Stimulated activated CD8-positive, alpha-beta memory T cell treated with anti-CD3 and anti-CD28 coated beads, Interleukin-7, amount 100 ng/mL, for 4 hours (primary cell): ENCODE measurements around the gene CRPPA.
A peak's percentile ranks its signal among the peaks of the same experiment; 100 is the strongest.

ENCODE experiments used
- DNase-seq, 2 donors: peaks; one replicate each; pipeline ENCODE4 v3.0.0-alpha.2; 2020; ENCODE audit warnings: low read depth in 2 of 2

CRPPA gene

DNA sequence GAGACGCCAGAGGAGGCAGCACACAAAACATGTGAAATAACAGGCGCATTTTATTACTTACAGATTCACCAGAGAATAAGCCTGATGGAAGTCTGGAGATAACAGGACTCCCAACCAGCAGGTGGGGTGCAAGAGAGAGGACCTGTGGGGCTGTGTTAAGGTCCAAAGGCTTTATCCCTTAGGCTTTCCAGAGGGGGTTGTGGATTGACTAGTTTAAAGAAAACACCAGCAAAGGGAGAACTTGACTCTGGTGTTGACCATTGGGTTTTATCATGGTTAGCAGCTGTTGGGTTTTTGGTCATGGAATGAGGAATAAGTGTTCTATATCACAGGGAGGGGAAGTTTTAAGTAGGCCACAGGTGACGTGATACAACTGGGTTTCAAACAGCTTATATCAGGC, 1.6 kb upstream of the CRPPA start:
- no peak for DNase-seq

DNA sequence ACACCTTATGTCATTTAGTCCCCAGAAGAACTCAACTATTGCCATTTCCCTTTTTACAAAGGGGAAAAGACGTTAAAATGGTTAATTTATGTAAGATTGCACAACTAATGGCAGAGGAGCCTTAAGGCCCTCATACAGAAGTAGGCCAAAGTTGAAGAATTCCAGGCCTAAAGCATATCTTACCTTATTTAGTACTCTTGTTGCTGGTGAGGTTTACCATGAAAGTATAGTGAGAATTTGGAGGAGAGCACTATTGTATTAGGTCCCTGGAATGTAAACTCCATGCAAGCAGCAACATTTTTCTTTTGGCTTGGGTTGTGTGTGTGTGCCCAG, 731 bp upstream of the CRPPA start:
- no peak for DNase-seq

DNA sequence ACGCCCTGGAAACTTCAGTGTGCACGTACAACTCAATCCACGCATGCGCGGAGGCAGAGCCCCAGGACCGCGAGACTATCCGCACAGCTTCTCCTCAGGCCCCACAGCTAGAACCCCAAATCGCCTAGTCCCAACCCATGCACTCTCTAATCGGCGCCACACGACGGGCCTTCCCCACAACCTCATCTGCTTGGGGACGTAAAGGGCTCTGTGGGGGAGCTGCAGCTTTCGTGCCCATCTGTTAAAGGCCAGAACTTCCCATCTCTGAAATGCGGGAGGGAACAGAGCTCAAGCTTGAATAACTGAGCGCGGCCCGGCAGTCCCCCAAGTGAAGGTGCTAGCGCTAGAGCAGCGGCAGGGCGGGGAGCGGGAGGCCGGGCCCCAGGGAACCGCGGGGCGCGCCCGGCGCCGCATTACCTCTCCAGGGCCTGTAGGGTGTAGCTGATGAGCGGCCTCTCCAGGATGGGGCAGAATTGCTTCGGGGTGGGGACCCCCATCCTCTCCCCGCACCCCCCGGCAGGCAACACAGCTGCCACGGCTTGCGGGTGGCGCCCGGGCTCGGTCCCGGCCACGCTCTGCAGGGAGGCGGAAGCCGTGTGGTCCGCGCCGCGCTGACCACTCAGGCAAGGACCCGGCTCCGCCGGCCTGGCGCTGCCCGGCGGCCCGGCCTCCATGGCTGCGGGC, 547 bp downstream of the CRPPA start:
- peak; percentile 77 to 80 for DNase-seq

DNA sequence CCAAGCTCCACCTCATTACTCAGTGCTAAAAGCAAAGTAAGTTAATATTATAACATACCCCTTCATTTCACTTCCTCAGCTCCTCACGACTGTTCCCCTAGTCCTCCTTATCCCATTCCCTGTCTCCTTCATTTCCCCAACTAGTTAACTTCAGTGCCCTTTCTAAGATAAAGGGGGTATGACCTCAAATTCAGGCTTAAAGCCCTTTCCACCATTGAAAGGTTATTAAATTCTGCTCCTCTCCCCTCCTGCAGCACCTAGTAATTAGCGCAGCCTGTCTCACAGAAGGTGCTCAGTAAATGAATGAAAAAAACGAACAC, 1.0 kb downstream of the CRPPA start:
- no peak for DNase-seq

DNA sequence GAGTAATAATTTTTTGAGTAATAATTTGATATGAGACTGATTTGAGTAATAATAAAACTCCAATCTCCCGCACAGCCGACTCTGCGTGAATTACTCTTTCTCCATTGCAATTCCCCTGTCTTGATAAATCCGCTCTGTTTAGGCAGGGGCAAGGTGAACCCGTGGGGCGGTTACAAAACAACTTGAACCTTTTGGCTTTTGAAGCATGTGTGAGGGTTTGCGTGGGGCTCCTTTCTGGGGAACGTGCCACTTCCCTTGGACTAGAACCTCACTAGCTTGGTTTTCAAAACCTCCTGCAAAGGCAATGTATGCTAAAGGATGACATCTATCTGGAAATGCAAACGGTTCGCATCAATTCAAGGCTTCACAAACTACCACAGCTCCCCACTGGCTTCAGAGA, 1.5 kb downstream of the CRPPA start:
- DNase-seq, result no peak

DNA sequence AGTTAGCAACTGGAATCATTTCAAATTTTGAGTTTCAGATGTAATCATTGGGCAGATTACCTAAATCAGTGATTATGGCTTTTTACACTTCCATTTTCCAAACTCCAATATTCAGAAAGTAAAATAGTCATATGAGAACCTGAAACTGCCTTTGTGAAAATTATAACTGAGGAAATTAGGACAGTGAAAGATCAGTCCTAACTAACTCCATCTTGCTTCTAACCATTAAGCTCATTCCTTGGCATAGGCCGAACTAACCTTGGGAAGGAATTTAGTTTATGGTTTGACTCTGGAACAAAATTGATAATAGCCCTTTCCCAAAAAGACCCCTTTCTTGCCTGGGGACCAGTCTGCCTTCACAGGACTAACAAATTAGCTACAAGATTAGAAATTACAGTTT, 2.2 kb downstream of the CRPPA start:
- DNase-seq, result no peak

DNA sequence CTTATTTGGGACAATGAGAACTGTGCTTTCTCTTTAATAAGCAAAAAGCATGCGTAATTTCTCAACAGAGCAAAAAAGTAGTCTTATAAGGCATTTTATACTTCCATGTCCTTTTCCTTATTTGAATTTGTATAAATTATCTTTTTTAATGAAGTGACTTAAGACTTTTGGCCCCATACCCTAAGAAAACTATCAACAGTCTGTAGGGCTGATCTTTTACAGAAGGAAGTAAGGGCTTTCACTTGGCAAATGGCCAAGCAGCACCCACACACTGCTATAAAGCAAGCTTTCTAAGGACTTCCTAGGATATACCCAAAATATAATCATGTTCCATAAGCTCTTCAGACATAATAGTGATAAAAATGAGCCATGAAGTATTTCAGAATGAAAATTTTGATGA, 3.4 kb downstream of the CRPPA start:
- no peak for DNase-seq

DNA sequence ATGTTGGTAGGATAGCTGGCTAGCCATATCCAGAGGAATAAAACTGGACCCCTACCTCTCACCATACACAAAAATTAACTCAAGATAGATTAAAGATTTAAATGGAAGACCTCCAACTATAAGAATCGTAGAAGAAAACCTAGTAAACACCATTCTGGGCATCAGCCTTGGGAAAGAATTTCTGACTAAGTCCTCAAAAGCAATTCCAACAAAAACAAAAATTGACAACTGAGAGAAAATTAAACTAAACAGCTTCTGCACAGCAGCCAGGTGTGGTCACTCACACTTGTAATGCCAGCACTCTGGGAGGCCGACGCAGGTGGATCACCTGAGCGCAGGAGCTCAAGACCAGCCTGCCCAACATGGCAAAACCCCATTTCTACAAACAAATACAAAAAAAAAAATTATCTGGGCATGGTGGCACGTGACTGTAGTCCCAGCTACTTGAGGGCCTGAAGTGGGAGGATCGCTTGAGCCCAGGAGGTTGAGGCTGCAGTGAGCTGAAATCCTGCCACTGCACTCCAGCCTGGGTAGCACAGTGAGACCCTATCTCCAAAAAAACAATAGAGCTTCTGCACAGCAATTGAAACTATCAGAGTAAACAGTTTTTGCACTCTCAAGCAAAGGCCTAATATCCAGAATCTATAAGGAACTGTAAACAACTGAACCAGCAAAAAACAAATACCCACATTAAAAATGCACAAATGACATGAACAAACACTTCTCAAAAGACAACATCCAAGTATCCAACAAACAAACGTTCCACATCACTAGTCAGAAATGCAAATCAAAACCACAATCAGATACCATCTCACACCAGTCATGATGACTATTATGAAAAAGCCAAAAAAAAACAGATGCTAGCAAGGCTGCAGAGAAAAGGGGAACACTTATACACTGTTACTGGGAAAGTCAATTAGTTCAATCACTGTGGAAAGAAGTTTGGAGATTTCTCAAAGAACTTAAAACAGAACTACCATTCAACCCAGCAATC, 4.8 kb downstream of the CRPPA start:
- no peak for DNase-seq

DNA sequence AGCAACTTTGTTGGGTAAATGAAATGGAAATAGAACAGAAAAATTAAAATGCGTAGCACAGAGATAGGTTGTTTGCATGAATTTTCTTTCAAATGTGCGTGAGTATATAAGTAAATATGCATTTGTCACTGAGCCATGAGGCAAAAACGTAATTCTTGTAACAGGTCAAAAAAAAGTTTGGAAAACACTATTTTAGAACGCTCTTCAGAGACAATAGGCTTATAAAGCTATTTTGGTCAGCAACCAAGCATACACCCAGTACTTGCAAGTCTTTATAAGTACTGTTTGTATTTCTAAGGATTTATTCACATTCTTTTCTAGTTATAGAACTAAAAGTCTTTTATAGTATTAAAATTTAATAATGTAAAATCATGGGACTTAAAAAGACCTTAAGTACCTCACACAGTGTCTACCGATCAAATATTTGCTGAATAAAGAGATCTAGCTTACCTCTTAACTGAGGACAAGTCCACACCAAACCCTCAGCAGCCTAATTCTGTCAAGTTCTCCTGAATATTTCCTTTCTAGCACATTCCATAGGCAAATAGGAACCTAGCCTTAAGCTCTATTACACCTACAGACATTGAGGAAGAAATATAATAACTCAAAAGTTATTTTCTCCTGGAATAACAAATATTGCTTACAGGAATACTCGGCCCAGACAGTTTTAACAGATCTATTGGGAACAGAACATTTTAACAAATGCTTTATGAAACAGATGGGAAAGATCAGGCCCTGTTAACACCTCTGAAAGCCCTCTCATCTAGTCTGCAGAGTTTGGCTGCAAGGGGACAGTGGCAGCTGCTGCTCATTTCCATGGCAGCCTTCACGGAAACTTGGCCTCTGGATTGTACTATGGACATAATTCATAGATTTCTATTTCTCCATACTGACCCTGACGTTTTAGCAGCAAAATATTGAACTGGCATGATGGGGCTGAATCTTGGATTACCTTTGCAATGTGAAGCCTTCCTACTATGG, 8.8 kb downstream of the CRPPA start:
- DNase-seq, result no peak

DNA sequence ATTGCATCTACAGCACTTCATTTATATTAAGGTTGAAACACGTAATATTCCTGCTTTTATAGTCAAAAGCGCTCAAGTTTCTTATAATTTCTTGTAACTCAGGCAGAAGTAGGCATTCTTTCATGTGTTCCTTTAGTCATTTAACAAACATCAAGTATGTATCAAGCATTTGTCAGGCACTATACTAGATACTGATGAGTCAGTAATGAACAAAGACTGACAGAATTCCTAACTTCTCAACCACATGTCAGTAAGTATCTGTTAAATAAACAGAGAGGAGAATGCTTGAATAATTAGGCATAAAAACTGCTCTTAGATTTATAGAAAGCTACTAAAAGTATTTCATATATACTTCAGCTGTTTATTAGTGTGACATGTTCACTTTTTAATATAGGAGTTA, 9.9 kb downstream of the CRPPA start:
- no peak for DNase-seq

DNA sequence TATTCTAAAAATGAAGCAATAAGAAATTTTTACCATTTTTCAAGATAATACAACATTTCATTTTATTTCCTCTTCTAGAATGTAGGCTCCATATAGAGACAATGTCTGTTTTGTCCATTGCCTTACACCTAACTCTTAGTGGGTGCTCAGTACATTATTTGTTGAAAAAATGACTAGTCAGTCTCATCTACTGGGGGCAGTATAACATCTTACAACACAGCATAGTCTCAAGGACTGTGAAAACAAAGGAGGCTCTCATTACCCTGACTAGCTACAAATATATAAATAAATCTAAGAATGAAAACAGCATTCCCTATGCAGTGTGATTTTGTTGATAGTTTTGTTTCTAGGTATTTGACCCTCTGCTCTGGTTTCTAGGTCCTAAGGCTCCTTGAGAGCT, 11.6 kb downstream of the CRPPA start:
- no peak for DNase-seq

DNA sequence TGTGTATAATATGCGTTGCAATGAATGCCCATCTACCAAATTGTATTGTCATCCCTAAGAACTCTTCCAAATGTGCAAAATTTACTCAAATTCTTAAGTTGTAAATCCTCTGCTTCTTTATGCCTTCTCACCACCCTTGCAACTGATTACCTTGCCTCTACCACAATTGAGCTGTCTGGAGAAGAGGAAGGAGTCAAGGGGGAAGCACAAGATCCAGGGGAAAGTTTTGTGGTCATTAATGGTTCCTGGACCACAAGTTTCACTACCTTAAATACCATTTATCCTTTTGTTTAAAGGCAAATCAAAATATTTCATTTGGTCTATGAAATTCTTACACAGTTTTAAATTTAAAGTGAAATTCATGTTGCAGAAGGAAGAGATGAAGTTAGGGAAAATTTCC, 16.7 kb downstream of the CRPPA start:
- no peak for DNase-seq

DNA sequence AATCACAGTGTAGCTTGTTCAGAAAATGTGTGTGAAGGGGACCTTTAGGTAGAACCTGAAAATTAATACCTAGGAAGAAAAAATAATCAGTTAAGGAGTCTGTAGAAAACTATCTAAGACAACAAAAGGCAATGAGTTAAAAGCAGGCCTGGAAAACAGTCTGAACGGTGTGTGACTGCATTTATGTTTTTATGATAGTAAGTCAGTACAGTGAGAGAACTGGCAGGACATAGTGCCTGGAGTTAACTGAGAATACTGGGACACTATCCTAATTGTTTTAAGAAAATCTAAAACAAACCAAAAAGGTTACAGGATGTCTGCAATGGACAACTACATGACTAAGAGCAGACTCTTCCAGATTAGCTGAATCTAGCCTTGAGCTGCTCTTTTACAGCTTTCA, 17.9 kb downstream of the CRPPA start:
- DNase-seq, result no peak

DNA sequence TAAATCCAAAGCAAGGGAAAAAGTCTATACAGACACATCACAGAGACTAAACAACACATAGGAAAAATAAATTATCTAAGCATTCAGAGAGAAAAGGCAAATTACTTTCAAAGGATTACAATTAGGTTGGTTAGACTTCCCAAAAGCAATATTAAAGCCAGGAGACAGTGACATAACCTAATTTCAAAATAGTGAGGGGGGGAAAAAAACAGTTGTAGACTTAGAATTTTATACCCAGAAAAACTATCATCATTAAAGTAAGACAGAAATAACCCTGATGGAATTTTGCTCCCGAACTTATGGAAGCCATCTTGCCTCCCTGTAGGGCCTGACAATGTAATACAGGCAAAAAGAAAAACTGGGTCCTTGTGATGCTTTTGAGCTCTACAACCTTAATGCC, 18.4 kb downstream of the CRPPA start:
- DNase-seq, result no peak

DNA sequence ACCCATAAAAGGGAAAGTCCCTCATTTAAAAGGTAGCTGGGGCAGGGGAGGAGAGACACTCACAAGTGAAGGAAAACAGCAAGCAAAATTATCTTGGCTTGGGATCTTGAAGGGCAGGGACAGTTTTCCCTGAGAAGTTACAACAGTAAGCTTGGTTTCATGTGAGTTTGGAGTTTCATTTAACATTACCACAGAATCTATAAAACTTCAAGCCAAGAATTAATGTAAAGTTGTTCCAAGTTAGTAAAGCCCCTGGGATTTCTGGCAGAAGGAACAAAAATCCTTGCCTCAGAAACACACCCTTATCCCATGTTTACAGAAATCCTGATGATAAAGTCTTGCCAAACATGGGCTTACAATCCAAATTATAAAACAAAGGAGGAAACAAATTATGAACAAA, 19.2 kb downstream of the CRPPA start:
- no peak for DNase-seq

DNA sequence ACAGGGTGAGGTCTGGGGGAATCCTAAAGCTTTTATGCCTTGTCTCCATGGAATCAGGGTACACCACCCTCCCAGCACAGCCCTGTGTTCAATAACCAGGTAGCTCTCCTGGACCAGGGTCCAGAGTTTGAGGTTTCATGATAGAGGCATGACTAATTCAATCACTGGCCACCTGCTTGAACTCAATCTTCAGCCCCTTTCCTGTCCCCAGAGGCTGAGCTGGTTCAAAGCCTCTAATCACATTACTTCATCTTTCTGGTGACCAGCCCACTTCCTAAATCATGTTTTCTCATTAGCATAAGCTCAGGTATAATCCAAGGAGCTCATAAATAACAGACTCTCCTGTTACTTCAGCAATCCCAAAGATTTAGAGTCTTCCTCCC, 20.5 kb downstream of the CRPPA start:
- no peak for DNase-seq

DNA sequence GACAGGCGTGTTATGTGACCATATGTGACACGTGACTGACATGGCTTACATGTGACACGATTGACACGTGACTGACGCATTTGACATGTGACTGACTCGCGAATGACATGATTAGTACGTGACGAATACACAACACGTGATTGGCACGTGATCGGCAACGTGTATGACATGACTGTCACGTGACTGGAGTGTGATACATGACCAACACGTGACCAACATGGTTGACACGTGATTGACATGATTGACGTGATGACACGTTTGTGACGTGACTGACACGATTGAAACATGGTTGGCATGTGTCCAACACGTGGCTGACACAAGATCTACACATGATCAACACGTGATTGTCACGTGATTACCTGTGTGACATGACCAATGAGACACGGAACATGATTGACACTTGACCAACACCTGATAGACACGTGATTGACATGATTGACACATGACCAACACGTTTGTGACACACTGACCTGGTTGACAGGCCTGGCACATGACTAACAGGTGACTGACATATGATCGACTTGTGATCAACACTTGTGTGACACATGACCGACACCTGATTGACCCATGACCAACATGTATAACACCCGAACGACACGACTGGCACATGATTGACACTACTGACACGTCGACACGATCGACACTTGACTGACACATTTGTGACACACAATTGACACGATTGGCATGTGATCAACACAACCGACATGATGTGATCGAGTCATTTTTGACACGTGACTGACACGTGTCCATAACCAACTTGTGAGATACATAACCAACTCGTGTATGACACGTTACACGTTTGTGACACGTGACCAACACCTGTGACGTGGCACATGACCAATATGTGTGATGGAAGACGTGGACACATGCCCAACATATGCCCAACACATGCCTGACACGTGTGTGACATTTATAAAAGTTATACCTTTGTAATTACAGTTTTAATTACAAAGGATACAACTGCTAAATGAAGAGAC, 21.1 kb downstream of the CRPPA start:
- DNase-seq, result no peak

DNA sequence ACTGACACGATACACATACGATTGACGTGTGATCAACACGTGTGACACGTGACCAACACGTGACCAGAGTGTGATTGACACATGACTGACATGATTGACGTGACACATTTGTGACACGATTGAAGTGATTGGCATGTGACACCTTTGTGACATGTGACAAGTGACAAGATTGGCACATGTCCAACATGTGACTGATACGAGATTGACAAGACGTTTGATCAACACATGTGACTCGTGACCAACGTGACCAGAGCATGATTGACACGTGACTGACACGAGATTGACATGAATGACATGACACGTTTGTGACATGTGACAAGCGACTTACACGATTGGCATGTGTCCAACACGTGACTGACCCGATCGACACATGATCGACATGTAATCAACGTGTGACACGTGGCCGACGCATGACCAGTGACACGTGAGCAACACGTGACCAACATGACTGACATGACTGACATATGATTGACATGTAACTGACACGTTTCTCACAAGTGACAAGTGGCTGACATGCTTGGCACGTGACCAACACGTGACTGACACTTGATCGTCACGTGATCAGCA, 22.0 kb downstream of the CRPPA start:
- no peak for DNase-seq

DNA sequence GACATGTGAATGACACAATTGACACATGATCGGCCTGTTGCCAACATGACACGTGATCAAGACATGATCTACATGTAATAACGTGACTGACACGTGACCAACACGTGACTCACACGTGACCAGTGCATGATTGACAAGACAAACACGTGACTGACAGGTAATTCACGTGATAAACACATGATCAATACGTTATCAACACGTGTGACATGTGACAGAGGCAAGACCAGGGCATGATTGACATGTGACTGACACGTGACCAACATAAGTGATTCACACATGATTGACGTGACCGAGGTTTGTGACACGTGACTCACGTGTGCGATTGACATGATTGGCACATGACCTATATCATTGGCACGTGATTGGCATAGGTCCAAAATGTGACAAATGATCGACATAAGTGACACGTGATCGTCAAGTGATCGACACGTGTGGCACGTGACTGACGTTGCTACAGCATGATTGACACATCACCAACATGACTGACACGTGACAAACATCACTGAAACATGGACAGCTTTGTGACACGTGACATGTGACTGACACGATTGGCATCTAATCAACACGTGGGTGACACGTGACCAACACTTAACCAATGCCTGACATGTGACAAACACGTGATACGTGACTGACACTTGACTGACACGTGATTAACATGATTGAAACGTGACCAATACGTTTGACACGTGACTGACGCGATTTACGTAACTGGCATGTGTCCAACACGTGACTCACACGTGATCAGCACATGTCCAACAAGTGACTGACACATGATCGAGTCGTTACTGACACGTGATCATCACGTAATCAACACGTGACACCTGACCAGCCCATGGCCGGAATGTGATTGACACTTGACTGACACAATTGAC, 23.0 kb downstream of the CRPPA start:
- DNase-seq, result no peak
